NCI-H748 (cell line): ENCODE data around the gene ITGBL1.

Experiments used
- DNase-seq: peaks from one replicate; lab custom pipeline; 2025; ENCODE audit not compliant: unreplicated experiment; lab: John Stamatoyannopoulos, UW

ITGBL1 gene

DNA sequence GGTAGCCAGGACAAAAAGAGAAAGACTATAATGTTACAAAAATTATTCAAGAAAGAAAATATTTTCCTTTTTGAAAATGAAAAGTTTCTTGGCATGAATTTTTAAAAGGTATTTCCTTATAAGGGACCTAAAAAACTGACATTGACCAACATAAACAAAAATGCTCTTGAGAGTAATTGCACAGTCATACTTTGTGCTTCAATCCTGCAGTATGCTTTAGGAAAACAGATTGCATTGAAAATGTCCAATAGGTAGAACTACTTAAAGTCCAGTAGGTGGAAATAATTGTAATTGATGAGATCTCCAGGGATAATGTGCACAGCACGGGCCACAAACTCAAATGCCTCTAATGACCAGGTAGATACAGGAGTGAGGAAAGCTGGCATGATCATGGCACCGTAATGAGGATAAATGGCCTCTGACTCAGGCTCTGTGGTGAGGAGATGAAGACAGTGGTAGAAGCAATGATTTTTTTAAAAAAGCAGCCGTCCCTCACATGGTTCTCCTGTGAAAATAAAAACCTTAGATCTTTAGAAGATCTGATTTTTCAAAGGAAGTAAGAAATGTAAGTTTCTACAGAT is 278.0 kb downstream of the ITGBL1 start:
- DNase-seq: no peak

- peak; percentile 42 for DNase-seq
These were observed 284.1 kb downstream of the ITGBL1 start for GRCh38 chr13:101736566-101736965.

DNA sequence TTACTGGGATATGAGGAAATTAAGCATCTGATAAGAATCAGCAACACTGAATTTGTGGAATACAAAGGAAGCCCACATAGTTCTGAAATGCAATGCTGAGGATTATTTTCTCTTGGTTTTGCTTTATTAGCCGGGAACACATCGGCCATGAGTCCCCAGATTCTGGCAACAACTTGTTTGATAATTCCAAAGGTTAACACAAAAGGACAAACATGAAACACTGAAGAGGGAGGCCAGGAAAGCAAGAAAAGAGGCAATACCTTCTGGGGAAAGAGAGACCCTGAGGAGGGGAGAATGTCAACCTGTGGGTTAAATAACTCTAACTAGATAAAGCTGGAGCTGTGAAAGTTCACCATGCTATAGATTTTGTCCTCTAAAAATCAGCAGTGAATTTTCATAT is 285.9 kb downstream of the ITGBL1 start:
- DNase-seq: no peak

- DNase-seq: no peak
These were observed 287.1 kb downstream of the ITGBL1 start for GRCh38 chr13:101739382-101740178.

DNA sequence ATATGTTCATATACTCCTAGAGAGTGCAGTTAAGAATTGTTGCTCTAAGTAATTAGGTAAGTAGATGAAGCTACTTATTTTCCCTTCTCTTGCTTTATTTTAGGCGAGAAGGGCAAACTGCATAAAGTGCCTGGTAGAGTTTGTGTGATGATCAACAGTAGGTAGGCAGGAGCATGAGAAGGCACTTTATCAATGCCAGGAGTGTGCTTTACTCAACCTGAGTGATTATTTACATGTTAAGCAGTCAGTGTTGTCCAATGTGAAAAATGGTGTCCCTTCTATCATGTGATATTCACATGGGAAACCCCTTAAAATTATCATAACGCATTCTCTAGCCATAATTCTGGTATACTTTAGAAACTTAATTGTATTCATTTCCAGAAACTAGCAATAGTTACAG is 294.0 kb downstream of the ITGBL1 start:
- no peak for DNase-seq

DNA sequence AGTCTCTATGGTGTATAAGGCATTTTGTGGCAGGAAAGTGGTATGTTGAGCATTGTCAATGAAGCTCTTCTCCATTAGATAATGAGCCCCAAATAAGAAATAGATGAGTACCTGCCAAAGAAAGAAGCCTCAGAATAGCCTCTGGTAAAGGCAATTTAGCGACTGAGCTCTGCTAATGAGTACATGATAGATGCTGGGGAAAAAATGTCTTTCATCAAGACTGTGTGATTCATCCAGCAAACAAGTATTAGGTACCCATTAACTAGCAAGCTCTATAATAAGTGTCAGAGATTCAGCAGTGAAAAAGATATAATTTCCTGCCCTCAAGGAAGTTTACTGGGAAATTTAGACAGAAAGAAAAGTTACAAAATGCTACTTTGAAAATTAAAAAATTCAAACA is 294.6 kb downstream of the ITGBL1 start:
- DNase-seq: no peak

GRCh38 chr13:101749584-101749983 is 297.1 kb downstream of the ITGBL1 start:
- no peak for DNase-seq

- peak; percentile 85 for DNase-seq
These were observed 299.0 kb downstream of the ITGBL1 start for GRCh38 chr13:101751488-101751887.

- no peak for DNase-seq
These were observed 300.0 kb downstream of the ITGBL1 start for GRCh38 chr13:101752432-101752831.

DNA sequence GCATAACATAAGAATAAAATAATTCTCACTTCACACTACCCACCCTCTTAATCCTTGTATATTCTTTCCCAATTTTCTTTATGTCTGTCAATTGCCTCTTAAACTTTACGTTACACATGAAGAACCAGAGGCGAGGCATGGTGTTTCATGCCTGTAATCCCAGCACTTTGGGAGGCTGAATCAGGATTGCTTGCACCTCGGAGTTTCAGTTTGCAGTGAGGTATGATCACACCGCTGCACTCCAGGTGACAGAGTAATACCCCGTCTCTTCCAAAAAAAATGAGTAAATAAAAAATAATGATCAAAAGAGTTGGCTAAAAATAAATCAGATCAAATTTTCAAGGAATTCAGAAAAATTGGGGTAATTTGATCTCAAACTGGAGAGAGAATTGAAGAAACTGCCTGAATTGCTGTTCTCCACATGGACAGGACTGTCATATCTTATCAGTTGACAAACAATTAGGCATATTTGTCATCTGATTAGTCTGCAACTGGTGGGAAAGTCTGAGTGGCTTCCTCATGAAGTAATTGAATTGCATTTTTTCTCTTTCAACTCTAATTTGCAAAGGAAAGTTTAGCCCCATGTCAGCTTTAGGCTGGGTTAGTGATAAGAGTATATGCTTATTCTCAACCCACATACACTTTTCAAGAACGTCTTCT is 302.9 kb downstream of the ITGBL1 start:
- no peak for DNase-seq

GRCh38 chr13:101757446-101758039 is 305.1 kb downstream of the ITGBL1 start:
- peak; percentile 76 for DNase-seq

DNA sequence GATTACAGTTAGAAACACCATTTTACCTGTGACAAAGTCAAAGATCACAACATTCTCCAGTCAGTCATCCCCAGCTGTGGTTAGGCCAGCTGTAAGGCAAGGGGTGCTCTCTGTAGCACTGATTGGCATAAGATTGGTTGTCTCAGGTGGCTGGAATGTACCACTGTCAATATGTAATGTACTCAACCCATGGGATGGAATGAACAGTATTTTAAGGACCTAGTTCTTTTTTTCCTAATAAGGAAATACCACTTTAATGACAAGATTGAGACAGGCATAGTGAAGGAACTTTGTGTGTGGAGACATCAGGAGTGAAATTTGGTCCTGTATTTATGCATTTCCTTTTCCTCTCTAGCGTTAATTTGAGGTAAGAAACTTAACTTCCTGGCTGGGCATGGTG is 310.7 kb downstream of the ITGBL1 start:
- no peak for DNase-seq
